Lung (tissue), 12 donors: ENCODE results near the gene PDK2. TPM values are rescaled to one million over a fixed set of nuclear protein-coding genes. Genes with fewer than 3 reads are reported as not detected.
A peak's percentile ranks its signal among the peaks of the same experiment; 100 is the strongest.

Source experiments
- ATAC-seq: fragments of 200-7000 bp; cut with Tn5 transposase; one replicate; pipeline ENCODE4 v1.9.1; 2020; ENCODE audit warnings: moderate number of reproducible peaks; ENCODE audit not compliant: insufficient read depth, low FRiP score
- DNase-seq, 3 donors: peaks; one replicate each; pipeline ENCODE4 v3.0.0-alpha.2; 2013 to 2017
- H3K27ac ChIP-seq, 2 donors: one replicate each; pipeline ENCODE4 v1.5.1; 2013; ENCODE audit warnings: mild to moderate bottlenecking in 2 of 2, moderate library complexity in 2 of 2, control low read depth in 1 of 2, inconsistent platforms in 1 of 2, low read depth in 1 of 2, low read length in 1 of 2
- H3K27me3 ChIP-seq, 3 donors: one replicate each; pipeline ENCODE4 v1.5.1; 2013; ENCODE audit warnings: low read length in 2 of 3; ENCODE audit not compliant: control insufficient read depth in 3 of 3, insufficient read depth in 3 of 3
- H3K36me3 ChIP-seq, 4 donors: one replicate each; pipeline ENCODE4 v1.5.1; 2013; ENCODE audit warnings: low read length in 4 of 4, mild to moderate bottlenecking in 1 of 4, moderate library complexity in 1 of 4; ENCODE audit not compliant: control insufficient read depth in 4 of 4, insufficient read depth in 4 of 4
- H3K4me1 ChIP-seq, 5 donors: one replicate each; pipeline ENCODE4 v1.5.1; 2013; ENCODE audit warnings: low read length in 5 of 5, mild to moderate bottlenecking in 2 of 5, moderate library complexity in 1 of 5; ENCODE audit not compliant: control insufficient read depth in 5 of 5, insufficient read depth in 5 of 5
- H3K4me3 ChIP-seq: one replicate; pipeline ENCODE4 v1.5.1; 2013; ENCODE audit warnings: mild to moderate bottlenecking, control low read depth, moderate library complexity
- H3K9ac ChIP-seq, 2 donors: one replicate each; pipeline ENCODE4 v1.5.1; 2013; ENCODE audit warnings: low read length in 2 of 2, control low read depth in 1 of 2; ENCODE audit not compliant: insufficient read depth in 1 of 2
- H3K9me3 ChIP-seq, 4 donors: one replicate each; pipeline ENCODE4 v1.5.1; 2013; ENCODE audit warnings: low read length in 3 of 4, mild to moderate bottlenecking in 1 of 4, moderate library complexity in 1 of 4; ENCODE audit not compliant: control insufficient read depth in 4 of 4, insufficient read depth in 3 of 4
- WGBS, 2 donors: extraction: QIAGEN DNeasy Blood & Tissue Kit; methylation state at CpG; one replicate each; pipeline ENCODE4 v1.1.7; 2013; 5-methylcytosine and 5-hydroxymethylcytosine counted together
- polyA plus RNA-seq, 2 donors: library from polyadenylated mRNA; stranded (reverse); fragments of 200-250 nt; gene quantifications; one replicate each; pipeline ENCODE4 v1.2.1, GENCODE V29; 2013
- total RNA-seq, 2 donors: library from RNA; depleted of rRNA in 1 of 2; stranded (reverse); fragments of >200 nt in 1 of 2; gene quantifications; one replicate each; pipeline ENCODE4 v1.2.1, GENCODE V29; 2014 to 2021
- TF ChIP-seq, protein P1 (sequence below): IDR thresholded peaks from 2 replicates; pipeline ENCODE4 v1.5.1; 2012; ENCODE audit warnings: mild to moderate bottlenecking; ENCODE audit errors: control extremely low read depth, extremely low read depth
- donor health status: control.
- donor health status: control.
- donor health status: Bipolar disorder and iron deficiency.
- donor health status: healthy.
- donor health status: DM: yes; HTN: yes; CAD: no.

The PDK2 gene
- total and polyA plus RNA-seq, 4 donors, result 10.0 to 27.8 (median 19.4) TPM

DNA sequence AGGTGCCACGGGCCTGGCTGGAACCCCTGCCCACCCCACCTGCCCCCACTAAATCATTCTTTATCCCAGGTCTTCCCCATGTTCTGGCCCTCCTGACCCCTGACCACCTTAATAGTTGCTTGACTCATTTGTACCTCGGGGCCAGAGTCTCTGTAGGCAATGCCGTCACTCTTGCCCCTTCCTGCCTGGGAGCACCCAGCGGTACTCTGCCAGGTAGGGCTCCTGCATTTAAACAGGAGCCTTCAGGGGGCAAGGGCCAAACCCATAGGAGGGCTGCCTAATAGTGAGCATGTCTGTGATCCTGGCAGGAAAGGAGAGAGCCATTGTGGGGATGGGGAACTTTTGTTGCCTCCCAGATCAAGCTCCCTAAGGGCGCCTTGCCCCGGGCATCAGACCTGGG, 48.1 kb upstream of the PDK2 start:
- H3K4me1 ChIP-seq, result peaks cover 0 to 50% (median 8%) of the 10 kb centered on the region in 5 donors

DNA sequence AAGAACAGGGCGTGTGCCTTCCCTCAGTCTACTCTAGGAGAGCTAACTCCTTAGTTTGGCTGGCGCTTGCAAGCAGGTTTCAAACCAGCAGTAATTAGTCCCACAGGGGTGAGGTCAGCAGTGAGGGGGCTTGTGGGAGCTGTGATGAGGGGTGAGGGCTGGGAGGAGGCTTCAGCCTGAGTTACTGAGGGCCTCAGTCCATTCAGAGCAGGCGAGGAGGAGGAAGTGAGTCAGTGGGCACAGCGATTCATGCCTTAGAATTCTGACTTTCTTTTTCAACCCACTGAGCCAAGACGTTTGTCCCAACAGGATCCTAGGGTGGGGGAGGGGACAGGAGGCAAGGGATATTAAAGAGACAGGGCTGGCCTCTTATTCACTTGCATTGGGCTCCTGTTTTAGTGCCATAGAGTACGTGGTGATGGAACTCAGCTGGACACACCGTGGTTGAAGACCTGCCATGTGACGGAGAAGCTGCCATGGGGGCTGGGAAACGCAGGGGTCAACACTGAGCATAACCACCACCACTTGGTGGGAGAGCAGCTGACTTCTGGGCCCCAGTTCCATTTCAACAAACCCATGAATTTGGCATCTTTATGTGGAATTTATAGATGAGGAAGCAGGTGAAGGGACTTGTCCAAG, 47.5 kb upstream of the PDK2 start:
- Histone ChIP-seq H3K9me3 (no peaks in the 10 kb centered on the region), H3K4me3 (no peak overlapping the region), H3K9ac (no peak overlapping the region), H3K36me3 (no peaks in the 10 kb centered on the region), H3K27ac (peak overlapping the region in 1 of 2 donors; percentile 71), H3K4me1 (peaks cover 0 to 50% (median 10%) of the 10 kb centered on the region in 5 donors), H3K27me3 (no peaks in the 10 kb centered on the region)
- 54 to 58% methylated on average over 9 of the region's 9 CpGs for WGBS, 2 donors
- no peak for DNase-seq
- TF ChIP-seq, protein P1, sequence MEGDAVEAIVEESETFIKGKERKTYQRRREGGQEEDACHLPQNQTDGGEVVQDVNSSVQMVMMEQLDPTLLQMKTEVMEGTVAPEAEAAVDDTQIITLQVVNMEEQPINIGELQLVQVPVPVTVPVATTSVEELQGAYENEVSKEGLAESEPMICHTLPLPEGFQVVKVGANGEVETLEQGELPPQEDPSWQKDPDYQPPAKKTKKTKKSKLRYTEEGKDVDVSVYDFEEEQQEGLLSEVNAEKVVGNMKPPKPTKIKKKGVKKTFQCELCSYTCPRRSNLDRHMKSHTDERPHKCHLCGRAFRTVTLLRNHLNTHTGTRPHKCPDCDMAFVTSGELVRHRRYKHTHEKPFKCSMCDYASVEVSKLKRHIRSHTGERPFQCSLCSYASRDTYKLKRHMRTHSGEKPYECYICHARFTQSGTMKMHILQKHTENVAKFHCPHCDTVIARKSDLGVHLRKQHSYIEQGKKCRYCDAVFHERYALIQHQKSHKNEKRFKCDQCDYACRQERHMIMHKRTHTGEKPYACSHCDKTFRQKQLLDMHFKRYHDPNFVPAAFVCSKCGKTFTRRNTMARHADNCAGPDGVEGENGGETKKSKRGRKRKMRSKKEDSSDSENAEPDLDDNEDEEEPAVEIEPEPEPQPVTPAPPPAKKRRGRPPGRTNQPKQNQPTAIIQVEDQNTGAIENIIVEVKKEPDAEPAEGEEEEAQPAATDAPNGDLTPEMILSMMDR, result no peak
- ATAC-seq, result no peak

More for the DNA sequence above, 48.1 kb upstream of the PDK2 start:
- H3K36me3 ChIP-seq, result no peaks in the 10 kb centered on the region
- ATAC-seq (no peak), DNase-seq (no peak)
- H3K27ac ChIP-seq, result peak overlapping the region in 1 of 2 donors; percentile 71
- no peaks in the 10 kb centered on the region for H3K27me3 ChIP-seq
- no peaks in the 10 kb centered on the region for H3K9me3 ChIP-seq
- WGBS, 2 donors, result 90 to 97% methylated on average over 6 of the region's 6 CpGs
- no peak overlapping the region for H3K9ac ChIP-seq
- TF ChIP-seq, protein P1, result no peak
- H3K4me3 ChIP-seq, result no peak overlapping the region

DNA sequence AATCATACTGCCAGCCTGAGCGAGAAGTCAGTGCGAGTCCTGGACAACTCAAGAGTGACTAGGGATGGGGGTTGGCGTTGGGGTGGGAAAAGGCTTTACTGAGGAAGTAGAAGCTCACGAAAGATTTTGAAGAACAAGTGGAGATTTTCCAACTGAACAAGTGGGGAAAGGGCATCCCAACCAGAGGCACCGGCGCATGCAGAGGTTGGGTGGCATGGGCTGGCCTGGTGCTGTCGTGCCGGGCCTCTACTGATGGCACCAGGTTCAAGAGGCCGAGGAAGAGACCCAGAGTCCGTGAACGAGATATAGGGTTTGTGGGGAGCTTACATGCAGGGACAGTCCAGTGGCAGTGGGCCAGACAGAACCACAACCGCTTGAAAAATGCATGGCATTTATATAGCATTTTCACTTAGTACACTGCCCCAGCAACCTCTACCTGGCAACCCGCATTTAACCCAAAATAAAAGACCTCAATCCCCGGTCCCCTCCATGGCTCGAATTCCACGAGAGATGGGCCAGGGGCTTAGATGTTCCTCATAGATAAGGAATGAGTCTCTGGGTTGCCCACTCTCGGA, 46.9 kb upstream of the PDK2 start:
- DNase-seq (no peak), ATAC-seq (no peak)
- Histone ChIP-seq H3K9ac (no peak overlapping the region), H3K9me3 (no peaks in the 10 kb centered on the region), H3K4me3 (no peak overlapping the region), H3K27ac (peak overlapping the region in 1 of 2 donors; percentile 35), H3K4me1 (peaks cover 3 to 55% (median 11%) of the 10 kb centered on the region in 5 donors), H3K36me3 (no peaks in the 10 kb centered on the region), H3K27me3 (no peaks in the 10 kb centered on the region)
- 91 to 92% methylated on average over 17 of the region's 17 CpGs for WGBS, 2 donors
- TF ChIP-seq, protein P1, result no peak
